GM19372 (cell line): ENCODE measurements around the gene LSM14B.
A peak's percentile ranks its signal among the peaks of the same experiment; 100 is the strongest.
"Not testable (repeated sequence)": the region's sequence is repeated elsewhere in the genome, so short reads cannot be mapped to it uniquely, and the experiment has no call there.

ENCODE experiments used
- ATAC-seq: cut with Tn5 transposase; IDR thresholded peaks from one replicate; pipeline ENCODE4 v1.9.1; 2021; ENCODE audit warnings: mild to moderate bottlenecking, low read depth, moderate library complexity; ENCODE audit not compliant: unreplicated experiment

The LSM14B gene

GRCh38 chr20:62121776-62122653, at the start of gene LSM14B:
LSM14B (plus strand) TSS chr20:62122475; CDS start chr20:62122667, 192 bp downstream.
- ATAC-seq, result peak; percentile 73

GRCh38 chr20:62073323-62073722, 49.0 kb upstream of the LSM14B start:
- ATAC-seq, result no peak

- ATAC-seq, result no peak
These were observed 43.1 kb upstream of the LSM14B start for GRCh38 chr20:62079166-62079565.

- no peak for ATAC-seq
These were observed 41.9 kb upstream of the LSM14B start for GRCh38 chr20:62080249-62080990.

GRCh38 chr20:62083312-62083711, 39.0 kb upstream of the LSM14B start:
- no peak for ATAC-seq

GRCh38 chr20:62084224-62084623, 38.1 kb upstream of the LSM14B start:
- ATAC-seq, result not testable (repeated sequence)

DNA sequence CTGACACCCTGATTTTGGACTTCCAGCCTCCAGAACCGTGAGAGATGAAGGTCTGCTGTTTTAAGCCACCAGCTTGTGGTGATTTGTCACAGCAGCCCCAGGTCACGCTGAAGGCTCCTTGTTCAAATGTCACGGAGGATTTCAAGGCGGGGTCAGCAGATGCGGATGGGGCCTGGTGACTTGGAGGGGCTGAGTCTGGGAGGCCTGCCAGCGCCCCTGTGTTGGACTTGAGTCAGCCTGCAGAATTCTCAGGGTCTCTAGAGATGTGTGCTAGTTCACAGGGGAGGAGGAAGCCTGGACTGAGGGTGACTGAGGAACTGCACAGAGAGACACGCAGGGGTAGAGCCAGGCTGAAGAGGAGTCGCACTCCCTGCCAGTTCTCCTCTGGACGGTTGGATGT, 37.1 kb upstream of the LSM14B start:
- ATAC-seq, result no peak

DNA sequence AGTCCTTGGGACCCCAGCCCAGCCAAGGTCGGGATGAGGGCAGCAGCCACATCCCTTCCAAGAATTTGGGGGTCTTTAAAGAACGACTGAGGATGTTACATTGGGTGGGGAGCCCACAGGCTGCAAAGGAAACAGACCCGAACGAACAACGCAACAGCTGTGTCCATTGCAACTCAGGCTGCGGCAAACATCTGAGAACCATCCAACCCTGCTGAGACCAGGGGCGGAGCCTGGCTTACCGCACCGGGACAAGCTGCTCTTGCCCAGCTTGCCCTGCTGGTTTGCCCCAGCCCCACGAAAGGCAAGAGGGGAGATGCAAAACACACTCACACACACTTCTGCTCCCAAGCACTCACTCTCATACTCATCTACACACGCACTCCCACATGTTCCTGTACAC, 35.0 kb upstream of the LSM14B start:
- no peak for ATAC-seq

DNA sequence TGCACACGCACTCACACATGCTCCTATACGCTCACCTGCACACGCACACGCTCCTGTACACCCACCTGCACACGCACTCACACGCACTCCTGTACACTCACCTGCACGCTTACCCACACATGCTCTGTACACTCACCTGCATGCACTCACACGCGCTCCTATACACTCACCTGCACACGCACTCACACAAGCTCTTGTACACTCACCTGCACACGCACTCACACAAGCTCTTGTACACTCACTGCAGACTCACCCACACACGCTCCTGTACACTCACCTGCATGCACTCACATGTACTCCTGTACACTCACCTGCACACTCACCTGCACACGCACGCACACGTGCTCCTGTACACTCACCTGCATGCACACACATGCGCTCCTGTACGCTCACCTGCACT, 34.6 kb upstream of the LSM14B start:
- no peak for ATAC-seq

- ATAC-seq, result no peak
These were observed 33.8 kb upstream of the LSM14B start for GRCh38 chr20:62088258-62089127.

DNA sequence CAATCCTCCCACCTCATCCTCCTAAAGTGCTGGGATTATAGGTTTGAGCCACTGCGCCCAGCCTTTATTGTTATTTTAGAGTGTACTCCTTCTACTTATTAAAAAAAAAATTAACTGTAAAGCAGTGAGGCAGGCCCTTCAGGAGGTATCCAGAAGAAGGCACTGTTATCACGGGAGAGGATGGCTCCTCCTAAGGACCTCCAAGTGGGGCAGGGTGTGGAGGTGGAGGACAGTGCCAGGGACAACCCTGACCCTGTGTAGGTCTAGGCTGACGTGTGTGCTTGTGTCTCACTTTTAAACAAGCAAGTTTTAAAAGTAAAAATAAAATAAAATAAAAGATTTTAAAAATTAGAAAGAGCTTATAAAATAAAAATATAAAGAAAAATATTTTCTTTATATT, 32.9 kb upstream of the LSM14B start:
- no peak for ATAC-seq

- ATAC-seq, result no peak
These were observed 25.6 kb upstream of the LSM14B start for GRCh38 chr20:62096421-62097380.

DNA sequence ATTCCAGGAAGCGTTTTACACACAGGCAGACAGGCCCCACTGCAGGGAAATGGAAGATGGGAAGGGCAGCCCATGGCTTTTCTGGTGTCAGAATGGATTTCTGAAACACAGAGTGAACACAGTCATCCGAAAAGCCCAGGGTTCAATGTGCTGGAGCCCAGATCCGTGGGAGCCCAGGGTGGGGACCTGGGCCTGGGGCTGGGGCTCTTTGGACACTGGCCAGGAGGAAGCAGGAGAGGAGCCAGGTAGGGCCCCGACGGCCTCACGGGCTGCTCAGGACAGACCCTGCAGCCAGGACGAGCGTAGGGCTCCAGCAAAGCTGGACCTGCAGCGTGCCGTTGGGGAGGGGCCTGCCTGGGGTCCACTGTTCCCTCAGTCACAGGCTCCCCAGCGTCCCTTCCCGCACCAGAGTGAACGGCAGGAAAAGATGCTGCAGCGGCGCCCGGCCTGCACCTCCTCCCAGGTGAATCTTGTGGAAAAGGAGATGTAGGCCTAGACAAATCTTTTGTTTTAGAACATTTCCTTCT, 24.3 kb upstream of the LSM14B start:
- ATAC-seq, result no peak

DNA sequence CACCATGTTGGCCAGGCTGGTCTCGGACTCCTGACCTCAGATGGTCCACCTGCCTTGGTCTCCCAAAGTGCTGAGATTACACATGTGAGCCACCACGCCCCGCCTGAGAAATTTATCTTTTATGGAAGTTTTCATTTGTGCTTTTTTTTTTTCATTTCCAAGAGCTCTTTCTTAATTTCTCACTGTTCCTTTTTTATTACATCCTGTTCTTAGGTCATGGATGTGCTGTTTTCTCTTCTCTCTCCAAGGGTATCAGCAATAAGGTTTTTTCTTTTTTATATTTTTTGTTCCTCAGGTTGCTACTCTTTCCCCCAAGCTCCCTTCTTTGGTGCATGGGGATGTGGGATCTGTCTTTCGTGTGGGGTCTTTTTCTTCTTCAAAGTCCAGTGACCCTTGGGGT, 21.2 kb upstream of the LSM14B start:
- no peak for ATAC-seq

GRCh38 chr20:62103508-62104233, 18.6 kb upstream of the LSM14B start:
- no peak for ATAC-seq

GRCh38 chr20:62104234-62104789, 18.0 kb upstream of the LSM14B start:
- ATAC-seq, result no peak

- no peak for ATAC-seq
These were observed 17.4 kb upstream of the LSM14B start for GRCh38 chr20:62104791-62105345.

- no peak for ATAC-seq
These were observed 16.7 kb upstream of the LSM14B start for GRCh38 chr20:62105592-62105991.
